NCI-H1436 (cell line): ENCODE measurements around the gene CHAC1.
"Not testable (repeated sequence)": the region's sequence is repeated elsewhere in the genome, so short reads cannot be mapped to it uniquely, and the experiment has no call there.

Source experiments
- DNase-seq: peaks from one replicate; lab custom pipeline; 2025; lab: John Stamatoyannopoulos, UW

The CHAC1 gene

GRCh38 chr15:40957041-40957555, 3.8 kb downstream of the CHAC1 start:
- no peak for DNase-seq

DNA sequence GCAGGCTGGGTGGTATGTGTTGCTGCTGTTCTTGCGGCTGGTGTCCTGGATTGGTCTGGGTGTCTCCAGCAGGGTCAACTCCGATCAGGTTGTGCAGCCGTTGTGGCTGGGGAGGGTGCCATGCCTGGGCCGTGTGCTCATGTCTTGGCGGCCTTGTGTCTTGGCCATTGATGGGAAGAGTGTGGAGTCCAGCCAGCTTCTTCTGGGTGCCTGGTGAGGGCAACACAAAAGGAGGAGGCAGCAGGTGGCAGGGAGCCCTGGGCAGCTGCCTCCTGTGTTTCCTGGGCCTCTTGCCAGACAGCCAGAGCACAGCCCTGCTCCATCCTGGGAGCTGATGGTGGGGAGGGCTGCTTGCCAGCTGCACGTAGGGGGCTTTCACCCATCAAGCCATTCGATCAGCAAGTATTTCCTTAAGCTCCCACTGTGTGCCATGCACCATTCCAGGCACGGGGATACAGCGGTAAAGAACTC, 4.3 kb downstream of the CHAC1 start:
- DNase-seq: no peak

DNA sequence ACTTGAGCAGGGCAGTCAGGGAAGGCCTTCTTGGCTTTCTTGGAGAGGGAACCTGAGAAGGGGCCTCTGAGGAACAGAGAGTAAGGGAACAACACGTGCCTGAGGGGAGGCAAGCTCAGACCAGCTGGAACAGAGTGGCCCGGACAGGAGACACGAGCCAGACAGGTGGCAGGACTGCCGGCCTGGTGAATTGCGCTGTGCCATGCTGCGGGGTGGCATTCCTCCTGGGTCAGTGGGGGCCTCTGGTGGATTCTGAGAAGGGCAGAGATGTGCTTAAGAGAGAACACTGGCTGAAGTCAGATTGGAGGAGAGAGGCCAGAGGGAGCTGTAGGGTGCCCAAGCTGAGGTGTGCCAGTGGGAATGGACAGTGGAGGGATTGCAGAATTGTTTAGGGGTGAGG, 4.9 kb downstream of the CHAC1 start:
- no peak for DNase-seq

DNA sequence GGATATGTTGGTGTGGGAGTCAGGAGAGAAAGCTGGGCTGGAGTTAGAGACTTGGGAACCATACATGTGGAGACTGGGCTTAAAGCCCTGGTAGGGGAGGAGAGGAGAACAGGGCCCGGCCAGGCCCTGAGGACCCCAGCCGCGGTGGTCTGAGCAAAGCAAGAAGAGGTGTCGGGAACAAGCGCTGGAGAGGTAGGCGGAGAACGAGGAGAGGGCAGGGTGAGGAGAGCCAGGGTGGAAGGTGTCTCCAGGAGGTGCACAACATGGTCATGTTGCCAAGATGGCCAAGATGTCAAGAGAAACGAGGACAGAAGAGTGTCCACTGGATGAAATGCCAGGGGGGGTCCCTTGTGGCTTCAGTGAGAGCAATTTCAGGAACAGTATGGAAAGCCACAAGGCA, 5.5 kb downstream of the CHAC1 start:
- DNase-seq: no peak

- no peak for DNase-seq
Observed at GRCh38 chr15:40959331-40960141, 6.3 kb downstream of the CHAC1 start.

DNA sequence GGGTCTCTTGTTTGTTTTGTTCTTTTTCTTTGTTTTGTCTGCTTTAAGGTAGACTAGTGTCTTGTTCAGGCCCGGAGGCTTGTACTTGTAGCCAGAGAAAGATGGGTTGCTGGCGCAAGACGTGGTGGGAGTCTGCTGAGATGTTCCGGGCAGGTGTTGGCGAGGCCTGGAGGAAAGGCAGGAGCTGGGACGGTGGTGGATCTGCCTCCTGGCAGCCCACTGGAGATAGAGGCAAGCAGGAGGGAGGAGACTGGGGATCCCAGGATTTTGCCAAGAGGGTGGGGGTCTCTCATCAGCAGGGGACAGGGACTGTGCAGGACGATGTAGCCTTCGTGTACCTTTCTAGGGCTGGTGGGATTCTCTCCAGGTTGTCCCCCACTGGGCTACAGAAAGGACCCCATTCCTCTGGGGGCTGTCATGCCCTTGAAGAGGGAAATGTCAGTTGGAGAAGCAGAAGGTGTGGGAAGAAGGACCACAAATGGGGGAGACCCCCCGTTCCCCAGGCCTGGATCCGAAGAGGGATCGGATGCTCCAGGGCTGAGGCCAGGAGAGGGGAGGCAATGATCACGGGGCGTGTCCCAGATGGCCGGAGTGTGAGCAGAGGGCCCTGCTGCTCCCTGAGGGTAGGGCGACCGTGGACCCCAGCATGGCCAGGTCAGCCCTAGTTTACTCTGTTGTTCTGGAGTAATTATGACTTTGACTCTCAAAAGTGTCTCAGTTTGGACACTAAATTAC, 7.0 kb downstream of the CHAC1 start:
- DNase-seq: no peak

DNA sequence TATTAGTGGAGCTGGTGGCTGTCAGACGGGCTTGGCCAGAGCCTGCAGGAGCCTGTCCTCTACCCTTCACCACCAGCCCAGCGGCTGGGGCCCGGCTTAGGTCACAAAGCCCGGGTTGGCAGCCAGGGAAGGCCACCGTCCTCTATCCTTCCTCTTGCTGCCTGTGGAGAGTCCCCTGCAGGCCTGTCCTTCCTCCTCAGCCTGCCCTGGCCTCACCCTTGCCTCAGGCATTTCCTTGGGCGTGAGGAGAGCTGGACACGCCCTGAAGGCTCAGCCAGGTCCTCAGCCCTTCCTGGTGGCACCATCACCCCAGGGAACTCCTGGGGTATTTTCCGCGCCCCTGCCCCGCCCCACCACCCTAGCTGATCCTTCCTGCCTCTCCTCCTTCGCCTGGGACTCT, 7.7 kb downstream of the CHAC1 start:
- no peak for DNase-seq

- not testable (repeated sequence) for DNase-seq
Observed at GRCh38 chr15:40961740-40962139, 8.5 kb downstream of the CHAC1 start.

DNA sequence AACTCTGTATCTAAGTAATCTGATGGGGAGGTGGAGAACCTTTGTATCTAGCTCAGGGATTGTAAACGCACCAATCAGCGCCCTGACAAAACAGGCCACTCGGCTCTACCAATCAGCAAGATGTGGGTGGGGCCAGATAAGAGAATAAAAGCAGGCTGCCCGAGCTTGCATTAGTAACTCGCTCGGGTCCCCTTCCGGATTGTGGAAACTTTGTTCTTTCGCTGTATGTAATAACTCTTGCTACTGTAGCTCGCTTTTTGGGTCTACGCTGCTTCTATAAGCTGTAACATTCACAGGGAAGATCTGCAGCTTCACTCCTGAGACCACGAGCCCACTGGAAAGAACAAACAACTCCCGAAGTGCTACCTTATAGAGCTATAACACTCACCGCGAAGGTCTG, 9.0 kb downstream of the CHAC1 start:
- DNase-seq: not testable (repeated sequence)

- no peak for DNase-seq
Observed at GRCh38 chr15:40963201-40963600, 9.9 kb downstream of the CHAC1 start.

DNA sequence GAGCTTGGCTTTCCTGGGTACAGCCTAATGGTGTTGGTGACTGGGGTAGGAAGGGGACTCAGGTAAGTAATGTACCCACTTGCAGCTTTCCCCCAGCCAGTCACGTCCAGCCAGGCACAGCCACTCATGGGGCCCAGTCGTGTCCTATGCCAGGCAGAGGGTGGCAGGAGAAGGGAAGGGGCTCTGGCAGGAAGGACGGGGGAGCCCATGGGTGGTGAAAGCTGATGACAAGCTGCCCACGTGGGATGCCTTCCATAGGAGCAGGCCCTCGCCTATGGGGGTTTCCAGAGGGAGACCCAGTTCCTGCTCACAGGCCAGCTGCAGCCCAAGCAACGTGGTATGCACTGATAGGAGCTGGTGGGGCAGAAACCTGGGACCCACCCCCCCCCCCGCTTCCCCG, 10.7 kb downstream of the CHAC1 start:
- DNase-seq: no peak

DNA sequence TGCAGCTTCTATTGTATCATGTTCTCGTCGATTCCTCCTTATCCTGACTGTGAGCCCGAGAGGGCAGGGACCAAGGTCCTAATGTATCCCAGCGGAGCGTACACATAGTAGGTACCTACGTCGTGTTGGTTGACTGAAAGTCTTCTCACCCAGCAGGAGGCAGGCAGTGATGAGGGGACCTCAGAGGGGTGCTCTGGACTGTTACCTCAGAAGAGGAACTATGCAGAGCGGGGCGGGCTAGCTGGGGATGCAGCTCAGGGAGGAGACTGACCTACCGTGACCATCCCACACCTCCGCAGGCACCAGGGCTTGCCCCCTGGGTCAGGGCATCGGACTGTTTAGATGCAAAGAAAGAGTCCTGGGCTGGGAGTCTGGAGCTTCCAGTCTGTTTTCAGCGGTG, 11.4 kb downstream of the CHAC1 start:
- no peak for DNase-seq

DNA sequence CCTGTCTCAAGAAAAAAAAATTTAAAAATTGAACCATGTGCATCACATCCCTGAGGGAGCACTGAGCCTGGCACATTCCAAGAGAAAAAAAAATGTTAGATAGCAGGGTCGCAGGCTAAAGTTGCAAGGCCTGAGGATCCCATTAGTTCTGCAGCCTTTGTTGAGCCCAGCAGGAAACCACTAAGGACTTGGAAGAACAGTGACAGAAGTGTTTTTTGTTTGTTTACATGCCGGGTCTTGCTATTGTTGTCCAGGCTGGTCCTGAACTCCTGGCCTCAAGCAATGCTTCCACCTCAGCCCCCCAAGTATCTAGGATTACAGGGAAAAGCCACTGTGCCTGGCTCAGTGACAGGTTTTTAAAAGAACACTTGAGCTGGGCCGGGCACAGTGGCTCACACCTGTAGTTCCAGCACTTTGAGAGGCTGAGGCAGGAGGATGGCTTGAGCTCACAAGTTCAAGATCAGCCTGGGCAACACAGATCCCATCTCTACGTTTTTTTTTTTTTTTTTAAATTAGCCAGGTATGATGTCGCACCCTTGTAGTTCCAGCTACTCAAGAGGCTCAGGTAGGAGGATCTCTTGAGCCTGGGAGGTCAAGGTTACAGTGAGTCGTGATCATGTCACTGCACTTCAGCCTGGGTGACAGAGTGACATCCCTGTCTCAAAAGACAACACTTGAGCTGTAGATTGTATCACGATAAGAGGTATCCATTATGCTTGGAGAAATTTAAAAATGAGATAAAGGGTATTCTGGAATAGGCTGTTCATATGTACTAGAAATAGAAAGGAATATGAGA, 15.2 kb downstream of the CHAC1 start:
- no peak for DNase-seq

- no peak for DNase-seq
Observed at GRCh38 chr15:40969363-40969762, 16.1 kb downstream of the CHAC1 start.

DNA sequence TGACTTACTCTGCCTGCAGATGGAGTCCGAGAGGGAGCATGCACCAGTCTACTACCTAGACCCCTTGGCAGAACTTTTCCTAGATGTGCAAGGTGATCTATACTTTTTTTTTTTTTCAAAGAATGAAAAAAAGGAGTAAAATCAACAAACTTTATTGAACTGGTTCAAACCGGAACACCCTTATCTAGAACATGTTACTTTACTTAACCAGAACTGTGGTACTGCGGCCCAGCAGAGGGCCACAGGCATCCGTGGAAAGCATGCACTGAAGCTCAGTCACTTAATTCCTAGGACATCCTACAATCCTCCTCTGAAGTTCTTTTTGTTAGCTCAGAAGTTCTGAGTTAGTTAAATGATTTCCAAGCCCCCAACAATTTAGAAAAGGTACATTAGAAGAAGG, 21.6 kb downstream of the CHAC1 start:
- DNase-seq: no peak

DNA sequence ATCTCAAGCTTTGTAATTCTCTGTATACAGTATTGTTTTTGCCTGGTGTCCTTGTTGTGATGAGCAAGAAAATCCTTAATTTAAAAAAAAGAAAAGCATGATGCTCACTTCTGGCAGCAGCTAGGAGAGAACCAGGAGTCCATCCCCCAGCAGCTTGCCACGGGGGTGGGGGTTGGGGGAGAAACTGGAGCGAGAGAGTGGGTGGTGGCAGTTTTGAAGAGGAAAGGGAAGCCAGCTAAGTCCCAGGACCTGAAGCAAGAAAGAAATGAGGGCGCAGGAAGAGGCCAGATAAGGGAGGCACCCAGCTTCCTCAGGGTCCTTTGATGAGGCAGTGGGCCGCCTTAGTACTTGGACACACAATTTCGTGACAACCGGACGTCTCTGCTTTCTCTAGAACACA, 23.5 kb downstream of the CHAC1 start:
- DNase-seq: no peak

DNA sequence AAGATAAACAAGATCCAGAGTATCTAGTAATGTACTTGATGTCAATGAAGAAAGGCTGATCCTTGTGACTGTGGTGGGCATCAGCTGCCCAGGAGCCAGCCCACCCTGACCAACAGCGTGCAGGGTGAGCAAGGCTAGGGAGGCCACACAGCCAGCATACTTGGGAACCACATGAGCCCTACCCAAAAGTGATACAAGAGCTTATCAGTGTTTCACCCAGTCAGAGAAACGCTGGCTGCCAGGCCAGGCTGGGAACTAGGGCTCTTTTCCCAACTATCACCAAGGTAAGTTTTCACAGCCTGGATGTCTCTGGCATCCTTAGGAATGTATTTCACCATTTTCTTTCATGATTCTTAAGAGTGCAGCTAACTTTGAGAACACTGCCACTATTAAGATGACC, 24.9 kb downstream of the CHAC1 start:
- no peak for DNase-seq

GRCh38 chr15:40978562-40978961, 25.3 kb downstream of the CHAC1 start:
- DNase-seq: no peak

DNA sequence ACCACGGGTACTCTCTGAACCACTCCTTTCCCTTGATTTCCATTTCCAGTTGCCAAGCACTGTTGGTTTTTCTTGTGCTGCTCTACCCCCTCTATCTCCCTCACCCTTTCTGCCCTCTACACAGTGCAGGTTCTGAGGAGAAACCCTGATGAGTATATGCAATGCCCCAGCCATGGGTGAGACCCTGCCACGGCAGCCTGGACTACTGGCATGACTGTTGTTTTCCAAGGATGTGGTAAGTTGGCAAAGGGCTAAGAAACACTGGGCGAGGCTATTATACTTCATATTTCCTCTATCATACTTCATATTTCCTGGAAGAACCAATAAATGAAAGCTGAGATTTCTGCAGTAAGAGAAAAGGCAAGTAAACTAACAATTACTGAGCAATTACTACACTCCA, 27.9 kb downstream of the CHAC1 start:
- DNase-seq: no peak

DNA sequence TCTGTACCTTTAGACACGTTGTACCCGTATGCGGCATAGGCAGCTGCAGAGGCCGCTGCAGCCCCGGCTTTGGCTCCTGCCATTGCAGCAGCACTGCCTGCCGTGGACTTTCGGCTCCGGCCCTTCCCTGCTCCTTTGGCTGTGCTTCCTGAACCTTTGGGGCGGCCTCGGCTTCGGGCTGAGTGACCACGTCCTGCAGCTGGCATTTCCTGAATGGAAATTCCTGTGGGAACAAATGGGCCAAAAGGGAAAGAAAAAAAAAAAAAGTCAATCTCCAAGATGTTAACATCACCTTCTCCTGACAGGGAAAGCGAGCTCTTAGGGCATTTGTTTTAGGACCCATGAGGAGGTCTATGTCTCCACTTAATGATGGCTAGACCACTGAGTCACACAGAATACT, 29.6 kb downstream of the CHAC1 start:
- DNase-seq: no peak

DNA sequence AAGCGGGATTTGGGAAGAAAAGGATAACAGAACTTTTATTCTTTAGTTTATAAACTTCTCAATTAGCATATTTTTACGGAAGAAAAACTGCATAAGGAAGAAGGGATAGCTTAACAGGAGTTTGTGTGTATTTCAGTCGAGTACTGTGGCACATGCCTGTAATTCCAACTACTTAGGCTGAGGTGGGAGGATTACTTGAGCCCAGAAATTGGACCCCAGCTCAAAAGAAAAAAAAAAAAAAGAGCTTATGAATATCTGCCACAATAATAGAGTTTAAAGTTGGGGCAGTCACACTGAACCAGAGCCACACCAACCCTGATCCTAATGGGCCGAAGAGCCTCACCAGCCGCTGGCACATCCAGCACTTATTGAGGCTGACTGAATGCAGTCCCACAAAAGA, 31.1 kb downstream of the CHAC1 start:
- no peak for DNase-seq

- no peak for DNase-seq
Observed at GRCh38 chr15:40984964-40985363, 31.7 kb downstream of the CHAC1 start.
